ENCODE measurements around the gene SURF4. TPM values are rescaled to one million over a fixed set of nuclear protein-coding genes. Genes with fewer than 3 reads are reported as not detected.
A peak's percentile ranks its signal among the peaks of the same experiment; 100 is the strongest.

Gene SURF4
- total and polyA plus RNA-seq, 2 donors (not counting 1 experiment from before 2014, with no cell fraction given), result 34.7 to 43.8 TPM

DNA sequence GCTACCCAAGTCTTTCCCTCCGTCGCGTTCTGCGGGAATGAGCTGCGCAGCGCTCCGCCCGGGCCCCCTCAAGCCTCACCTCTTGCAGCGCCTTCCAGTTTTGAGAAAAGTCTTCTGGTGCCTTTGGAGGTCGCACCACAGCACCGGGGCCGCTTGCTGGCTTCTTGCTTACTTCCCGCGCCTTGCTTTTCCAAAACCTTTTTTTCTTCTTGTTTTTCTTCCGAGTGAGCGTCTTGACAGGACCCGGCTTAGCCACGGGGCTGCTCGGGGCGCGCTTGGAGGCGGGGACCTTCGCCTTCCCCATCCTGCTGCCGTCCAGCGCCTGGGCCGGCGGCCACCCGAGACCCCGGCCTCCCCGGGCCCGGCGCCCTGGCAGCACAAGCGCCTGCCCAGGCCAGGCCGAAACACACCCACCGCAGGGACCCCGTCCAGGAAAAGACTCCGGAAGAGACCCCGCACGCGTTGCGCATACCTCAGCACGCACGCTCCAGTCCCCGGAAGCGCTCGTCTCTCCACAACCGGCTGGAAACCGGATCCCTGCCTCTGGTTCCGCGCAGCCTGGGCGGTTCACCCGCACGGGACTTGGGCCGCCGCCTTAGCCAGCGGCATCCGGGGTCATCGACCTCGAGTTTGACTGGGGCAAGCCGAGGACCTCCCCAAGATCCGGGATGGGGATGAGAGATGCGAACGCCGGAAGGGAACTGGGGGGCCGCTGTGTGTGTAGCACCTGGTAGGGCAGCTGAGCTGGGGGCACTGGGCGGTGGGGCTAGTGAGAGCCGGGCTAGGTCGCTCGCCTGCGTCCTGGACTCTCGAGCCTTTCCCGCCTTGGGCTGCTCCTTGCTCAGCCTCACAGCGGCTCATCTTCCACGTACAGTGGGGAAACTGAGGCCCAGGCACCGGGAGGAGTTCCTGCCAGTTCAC, 41.9 kb upstream of the SURF4 start, which contains the start of gene REXO4:
Gene REXO4, minus strand, starts transcription at position 470 of the 921 bp plus-strand sequence. Its CDS starts 166 bp downstream, at position 304.
- CTCF ChIA-PET, result interaction anchor here (0.7 to 2.1 kb wide), 6 partner anchors 11 to 69 kb away, joined by 3 to 7 read pairs (median 3); partner anchors contain the start of gene CACFD1
- Histone ChIP-seq H3K4me2 (replicated peaks; ENCODE audit: low read depth, low read length, poor library complexity, severe bottlenecking) (peak within 1 kb of the TSS; percentile 99), H3K27ac (ENCODE audit: low read length in 2 of 2) (peak within 1 kb of the TSS; percentile 79 to 92), H2AFZ (ENCODE audit: insufficient read depth, low read depth, low read length, poor library complexity, severe bottlenecking) (peak within 1 kb of the TSS; percentile 96), H4K20me1 (ENCODE audit: control insufficient read depth, insufficient read depth, low read length, poor library complexity, severe bottlenecking) (peaks cover 42% of the 10 kb centered on the region), H3K9ac (ENCODE audit: low read length) (peak within 1 kb of the TSS; percentile 92), H3K9me3 (ENCODE audit: control extremely low read depth in 1 of 3, control insufficient read depth in 2 of 3, insufficient read depth in 1 of 3, low read length in 2 of 3) (peaks cover 0 to 7% (median 0%) of the 10 kb centered on the region in 3 donors), H3K4me3 (ENCODE audit: control extremely low read depth in 1 of 5, extremely low read depth in 1 of 5, insufficient read depth in 1 of 5, low read depth in 2 of 5, low read length in 4 of 5) (peak within 1 kb of the TSS; percentile 74 to 87 (median 81)), H3K79me2 (ENCODE audit: control insufficient read depth, insufficient read depth, low read length) (peaks cover 39% of the 10 kb centered on the region), H3K36me3 (replicated peaks in 1 of 2; ENCODE audit: control extremely low read depth in 1 of 2, control insufficient read depth in 1 of 2, extremely low read depth in 1 of 2, insufficient read depth in 2 of 2, low read length in 1 of 2) (peaks cover 6 to 26% of the 10 kb centered on the region in 2 experiments), H3K27me3 (replicated peaks in 1 of 4; ENCODE audit: control extremely low read depth in 1 of 4, control insufficient read depth in 3 of 4, insufficient read depth in 4 of 4, low read length in 3 of 4) (no peaks in the 10 kb centered on the region), H3K4me1 (ENCODE audit: control insufficient read depth in 2 of 2, insufficient read depth in 2 of 2, low read length in 2 of 2) (peaks cover 30 to 63% of the 10 kb centered on the region in 2 donors)
- WGBS (ENCODE audit: insufficient coverage), result under 1% methylated on average over 75 of the region's 75 CpGs
- Mint-ChIP-seq H3K4me3 (peak within 1 kb of the TSS; percentile 89), H3K27ac (peak within 1 kb of the TSS; percentile 93), H3K27me3 (no peaks in the 10 kb centered on the region), H3K9me3 (ENCODE audit: insufficient read depth) (peaks cover 4% of the 10 kb centered on the region), H3K4me1 (peaks cover 68% of the 10 kb centered on the region)
- peak; percentile 78 for ATAC-seq (ENCODE audit: low read depth)
- TF ChIP-seq, protein P1, sequence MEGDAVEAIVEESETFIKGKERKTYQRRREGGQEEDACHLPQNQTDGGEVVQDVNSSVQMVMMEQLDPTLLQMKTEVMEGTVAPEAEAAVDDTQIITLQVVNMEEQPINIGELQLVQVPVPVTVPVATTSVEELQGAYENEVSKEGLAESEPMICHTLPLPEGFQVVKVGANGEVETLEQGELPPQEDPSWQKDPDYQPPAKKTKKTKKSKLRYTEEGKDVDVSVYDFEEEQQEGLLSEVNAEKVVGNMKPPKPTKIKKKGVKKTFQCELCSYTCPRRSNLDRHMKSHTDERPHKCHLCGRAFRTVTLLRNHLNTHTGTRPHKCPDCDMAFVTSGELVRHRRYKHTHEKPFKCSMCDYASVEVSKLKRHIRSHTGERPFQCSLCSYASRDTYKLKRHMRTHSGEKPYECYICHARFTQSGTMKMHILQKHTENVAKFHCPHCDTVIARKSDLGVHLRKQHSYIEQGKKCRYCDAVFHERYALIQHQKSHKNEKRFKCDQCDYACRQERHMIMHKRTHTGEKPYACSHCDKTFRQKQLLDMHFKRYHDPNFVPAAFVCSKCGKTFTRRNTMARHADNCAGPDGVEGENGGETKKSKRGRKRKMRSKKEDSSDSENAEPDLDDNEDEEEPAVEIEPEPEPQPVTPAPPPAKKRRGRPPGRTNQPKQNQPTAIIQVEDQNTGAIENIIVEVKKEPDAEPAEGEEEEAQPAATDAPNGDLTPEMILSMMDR (IDR thresholded peaks at IDR 0.05), result no peak
- no peak for TF ChIP-seq EZH2 (IDR thresholded peaks at IDR 0.05; ENCODE audit: borderline replicate concordance, insufficient read depth, low read depth, low read length, poor library complexity, severe bottlenecking)
- intact Hi-C loops (cut with micrococcal nuclease), result loop anchor here (1.0 to 5.0 kb wide), 3 partner anchors 42 to 386 kb away; partner anchors contain the start of genes GTF3C5 and SURF6
- POLR2A ChIA-PET, result interaction anchor here (0.6 to 1.7 kb wide), 5 partner anchors 10 to 70 kb away, joined by 3 to 6 read pairs (median 4); partner anchors contain the start of genes CACFD1, MED22 and RPL7A
- DNase-seq, result peak; percentile 92
